H1 (cell line): Measurements from ENCODE around the gene MRPS34. TPM values are rescaled to one million over a fixed set of nuclear protein-coding genes. Genes with fewer than 3 reads are reported as not detected.

Experiments
- CTCF ChIA-PET: fragments of 300-600 bp; sonication (Branson Sonifier 250); formaldehyde crosslinking; loops from one replicate; lab custom pipeline; 2021; ENCODE audit not compliant: partially characterized antibody; lab: Charles Lee
- POLR2A ChIA-PET: fragments of 300-600 bp; sonication (Branson Sonifier 250); formaldehyde crosslinking; loops from one replicate; lab custom pipeline; 2021; ENCODE audit warnings: inconsistent platforms; ENCODE audit not compliant: partially characterized antibody; lab: Charles Lee
- DNase-seq, 2 experiments: peaks; one replicate each; pipeline versions ENCODE4 v3.0.0 to v3.0.0-alpha.2; 2010 to 2022; ENCODE audit warnings: low spot score in 2 of 2, low read depth in 1 of 2, mixed read lengths in 1 of 2
- FAIRE-seq: peaks from 2 replicates; lab custom pipeline; 2011; peaks lifted over from hg19 to GRCh38; lab: Jason Lieb, UNC
- H2AFZ ChIP-seq: 2 replicates; pipeline ENCODE4 v1.8.1; 2012; ENCODE audit warnings: low read length, inconsistent platforms
- H2AK5ac ChIP-seq: 2 replicates; pipeline ENCODE4 v1.6.1; 2013; ENCODE audit warnings: low read depth, low read length
- H2BK120ac ChIP-seq: replicated peaks from 2 replicates; pipeline ENCODE3; 2013; ENCODE audit warnings: low read depth, low read length, inconsistent platforms
- H2BK12ac ChIP-seq: 2 replicates; pipeline ENCODE4 v1.6.1; 2013; ENCODE audit warnings: low read depth, low read length
- H2BK15ac ChIP-seq: 2 replicates; pipeline ENCODE4 v1.6.1; 2013; ENCODE audit warnings: low read length
- H2BK20ac ChIP-seq: 2 replicates; pipeline ENCODE4 v1.6.1; 2013; ENCODE audit warnings: low read length
- H2BK5ac ChIP-seq: 2 replicates; pipeline ENCODE4 v1.6.1; 2013; ENCODE audit warnings: low read depth, low read length
- H3K14ac ChIP-seq: 2 replicates; pipeline ENCODE4 v1.6.1; 2013; ENCODE audit warnings: inconsistent platforms; ENCODE audit not compliant: insufficient read length
- H3K18ac ChIP-seq: 2 replicates; pipeline ENCODE4 v1.6.1; 2013; ENCODE audit warnings: low read length; ENCODE audit errors: extremely low read depth
- H3K23ac ChIP-seq: 2 replicates; pipeline ENCODE4 v1.6.1; 2013; ENCODE audit warnings: inconsistent platforms; ENCODE audit not compliant: insufficient read length
- H3K23me2 ChIP-seq: 2 replicates; pipeline ENCODE4 v1.6.1; 2013; ENCODE audit warnings: low read depth, low read length
- H3K27ac ChIP-seq: 2 replicates; pipeline ENCODE4 v1.6.1; 2011; ENCODE audit warnings: low read depth, low read length, inconsistent platforms
- H3K27me3 ChIP-seq, 4 experiments: replicated peaks in 1 of 4; 1 replicate in 1 of 4; 2 replicates in 3 of 4; pipeline versions ENCODE4 v1.6.1 to v1.8.1; 2011 to 2013; ENCODE audit warnings: low read length in 3 of 4, mild to moderate bottlenecking in 3 of 4, inconsistent platforms in 2 of 4, mixed read lengths in 2 of 4, moderate library complexity in 1 of 4; ENCODE audit not compliant: control insufficient read depth in 3 of 4, insufficient read depth in 3 of 4; ENCODE audit errors: extremely low read depth in 1 of 4
- H3K36me3 ChIP-seq, 4 experiments: 2 replicates each; pipeline versions ENCODE4 v1.6.1 to v1.8.1; 2011 to 2013; ENCODE audit warnings: mild to moderate bottlenecking in 4 of 4, low read length in 3 of 4, moderate library complexity in 2 of 4, control low read depth in 1 of 4, inconsistent platforms in 1 of 4; ENCODE audit not compliant: insufficient read depth in 4 of 4, control insufficient read depth in 2 of 4
- H3K4ac ChIP-seq: replicated peaks from 2 replicates; pipeline ENCODE3; 2013; ENCODE audit warnings: low read length, low read depth, mixed read lengths, inconsistent platforms; ENCODE audit not compliant: insufficient read length
- H3K4me1 ChIP-seq, 4 experiments: replicated peaks in 1 of 4; 1 replicate in 1 of 4; 2 replicates in 3 of 4; pipeline versions ENCODE4 v1.6.1 to v1.8.1; 2011 to 2013; ENCODE audit warnings: low read length in 3 of 4, inconsistent platforms in 2 of 4, mixed read lengths in 1 of 4; ENCODE audit not compliant: insufficient read depth in 4 of 4, control insufficient read depth in 3 of 4
- H3K4me2 ChIP-seq, 2 experiments: 2 replicates each; pipeline versions ENCODE4 v1.6.1 to v1.8.1; 2011 to 2013; ENCODE audit warnings: low read depth in 2 of 2, low read length in 2 of 2, control low read depth in 1 of 2, inconsistent platforms in 1 of 2, mild to moderate bottlenecking in 1 of 2; ENCODE audit not compliant: insufficient read depth in 1 of 2
- H3K4me3 ChIP-seq, 4 experiments: fragments of 200-600, 300-600 bp in 1 of 4; sonication (generic), shearing (Covaris generic), sonication (Bioruptor Twin) in 1 of 4; 2 replicates each; pipeline versions ENCODE4 v1.5.1 to v1.8.1; 2011 to 2016; ENCODE audit warnings: low read length in 4 of 4, low read depth in 3 of 4, control low read depth in 2 of 4, inconsistent platforms in 2 of 4, mild to moderate bottlenecking in 2 of 4, mixed read lengths in 1 of 4, moderate library complexity in 1 of 4; ENCODE audit not compliant: insufficient read depth in 2 of 4; ENCODE audit errors: extremely low read depth in 1 of 4
- H3K56ac ChIP-seq: replicated peaks from 2 replicates; pipeline ENCODE3; 2013; ENCODE audit warnings: low read depth, mild to moderate bottlenecking, mixed read lengths, low read length, inconsistent platforms; ENCODE audit not compliant: insufficient read length
- H3K79me1 ChIP-seq: 2 replicates; pipeline ENCODE4 v1.6.1; 2013; ENCODE audit warnings: low read depth, low read length, control low read depth
- H3K79me2 ChIP-seq, 2 experiments: 2 replicates each; pipeline versions ENCODE4 v1.6.1 to v1.8.1; 2012 to 2013; ENCODE audit warnings: low read length in 2 of 2, mild to moderate bottlenecking in 2 of 2, inconsistent platforms in 1 of 2; ENCODE audit not compliant: insufficient read depth in 2 of 2, control insufficient read depth in 1 of 2
- H3K9ac ChIP-seq, 4 experiments: replicated peaks in 1 of 4; 1 replicate in 1 of 4; 2 replicates in 3 of 4; pipeline versions ENCODE4 v1.6.1 to v1.8.1; 2011 to 2013; ENCODE audit warnings: low read depth in 3 of 4, low read length in 3 of 4, control low read depth in 2 of 4, mild to moderate bottlenecking in 2 of 4, moderate library complexity in 2 of 4, inconsistent platforms in 1 of 4; ENCODE audit errors: extremely low read depth in 1 of 4
- H3K9me3 ChIP-seq, 2 experiments: 2 replicates each; pipeline versions ENCODE4 v1.6.1 to v1.8.1; 2012 to 2013; ENCODE audit warnings: mild to moderate bottlenecking in 2 of 2, moderate library complexity in 2 of 2, control low read depth in 1 of 2, inconsistent platforms in 1 of 2, low read depth in 1 of 2, low read length in 1 of 2, mixed read lengths in 1 of 2; ENCODE audit not compliant: insufficient read depth in 2 of 2
- H4K20me1 ChIP-seq, 2 experiments: replicated peaks in 1 of 2; 2 replicates each; pipeline versions ENCODE3 to v1.8.1; 2011 to 2013; ENCODE audit warnings: inconsistent platforms in 2 of 2, low read length in 2 of 2, mild to moderate bottlenecking in 1 of 2; ENCODE audit not compliant: insufficient read depth in 2 of 2, control insufficient read depth in 1 of 2
- H4K5ac ChIP-seq: 2 replicates; pipeline ENCODE4 v1.6.1; 2013; ENCODE audit warnings: low read length, low read depth, mixed read lengths, inconsistent platforms; ENCODE audit not compliant: insufficient read length
- H4K8ac ChIP-seq: 2 replicates; pipeline ENCODE4 v1.8.0; 2013; ENCODE audit warnings: mild to moderate bottlenecking, moderate library complexity, low read length, inconsistent platforms; ENCODE audit not compliant: insufficient read depth; ENCODE audit errors: extremely low read depth
- H4K91ac ChIP-seq: replicated peaks from 2 replicates; pipeline ENCODE3; 2013; ENCODE audit warnings: low read length, mixed read lengths, inconsistent platforms; ENCODE audit not compliant: insufficient read length
- CHD1 ChIP-seq: IDR thresholded peaks from 2 replicates; pipeline ENCODE4 v1.6.1; 2012; ENCODE audit warnings: low read depth, low read length, improper control_type of control experiment
- JUND ChIP-seq: IDR thresholded peaks from 2 replicates; pipeline ENCODE4 v1.6.1; 2011; ENCODE audit warnings: mild to moderate bottlenecking, improper control_type of control experiment, low read length
- RAD21 ChIP-seq, 2 experiments: IDR thresholded peaks in 1 of 2; conservative IDR thresholded peaks in 1 of 2; 2 replicates each; pipeline ENCODE4 v1.6.1; 2011; ENCODE audit warnings: low read depth in 2 of 2, low read length in 2 of 2, improper control_type of control experiment in 1 of 2, inconsistent platforms in 1 of 2, mild to moderate bottlenecking in 1 of 2, moderate library complexity in 1 of 2
- TBP ChIP-seq: IDR thresholded peaks from 2 replicates; pipeline ENCODE4 v1.6.1; 2011; ENCODE audit warnings: low read depth, low read length, improper control_type of control experiment
- WGBS, 2 experiments: shearing (Covaris generic) in 1 of 2; methylation state at CpG; one replicate each; pipeline versions ENCODE4 v1.1.6 to v1.1.7; 2013 to 2015; ENCODE audit warnings: low lambda C conversion rate in 2 of 2, mixed read lengths in 2 of 2, inconsistent platforms in 1 of 2, low coverage in 1 of 2, missing lambda C conversion rate in 1 of 2; ENCODE audit not compliant: insufficient replicate concordance in 2 of 2, insufficient coverage in 1 of 2, insufficient read length in 1 of 2; ENCODE audit errors: extremely low coverage in 1 of 2, missing lambda C conversion rate in 1 of 2; 5-methylcytosine and 5-hydroxymethylcytosine counted together
- polyA plus RNA-seq, 7 experiments: library from polyadenylated mRNA; depleted of rRNA in 3 of 7; stranded (reverse) in 5 of 7; unstranded in 2 of 7; fragments of >200 nt in 5 of 7; fragments of 200-250 nt in 2 of 7; gene quantifications; 1 replicate in 5 of 7; 2 replicates in 1 of 7; 4 replicates in 1 of 7; pipeline versions ENCODE4 v1.2.1 to v1.2.3, GENCODE V29; 2011 to 2013; ENCODE audit warnings: missing spikeins in 2 of 7, mixed read lengths in 2 of 7
- total RNA-seq: library from RNA; stranded (reverse); fragmentation: NEBNext Ultra II Directional; extraction: Animal tissue kit (Norgen Biotek cat#: 25700); gene quantifications from 2 replicates; pipeline ENCODE4 v1.2.1, GENCODE V29; 2021
- TF ChIP-seq, protein P1 (sequence below): IDR thresholded peaks from 2 replicates; pipeline ENCODE4 v1.6.1; 2012; ENCODE audit warnings: low read length, inconsistent platforms

MRPS34 gene
- total and polyA plus RNA-seq, 2 of the 8 experiments (the other 6 are each of a cell fraction or from before 2014, with no cell fraction given), result 168 to 252 TPM

DNA sequence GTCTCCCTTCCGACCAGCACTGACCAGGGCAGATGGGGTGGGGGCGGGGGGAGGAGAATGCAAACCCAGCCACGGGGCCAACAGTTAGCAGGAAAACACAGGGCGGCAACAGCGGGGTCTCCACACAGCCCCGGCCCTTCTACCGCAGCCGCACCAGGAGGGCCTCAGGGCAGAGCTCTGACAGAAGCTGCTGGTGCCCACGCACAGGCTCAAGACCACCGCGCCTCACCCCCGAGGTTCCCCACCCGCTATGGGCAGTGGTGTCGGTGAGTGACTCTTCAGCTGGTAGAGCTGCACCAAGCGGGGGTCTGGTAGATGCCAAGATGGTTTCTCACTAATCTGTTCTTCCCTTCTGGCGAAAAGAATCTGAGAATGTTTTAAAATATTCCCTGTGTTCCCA, 37.6 kb upstream of the MRPS34 start:
- no peak overlapping the region for H2BK15ac ChIP-seq
- DNase-seq, result no peak
- no peak overlapping the region for H3K14ac ChIP-seq
- H4K8ac ChIP-seq, result peak overlapping the region; percentile 9; the same call in 1 of the 2 replicates
- H2BK12ac ChIP-seq, result no peak overlapping the region
- 93% methylated on average over 12 of the region's 16 CpGs; no CpG with 5 or more reads in 1 of the 2 experiments for WGBS, 2 experiments
- H2AFZ ChIP-seq, result no peak overlapping the region
- H3K9me3 ChIP-seq, result peaks cover 1 to 3% of the 10 kb centered on the region in 2 experiments; a peak in 1 of 4 replicates
- no peaks in the 10 kb centered on the region for H3K23me2 ChIP-seq
- no peak overlapping the region for H2BK5ac ChIP-seq
- H3K23ac ChIP-seq, result no peak overlapping the region
- ChIA-PET POLR2A (interaction anchor here (1.4 kb wide), 1 partner anchor 150 kb away, joined by 4 read pairs; no protein-coding TSS in a partner anchor), CTCF (interaction anchor here (1.0 to 2.0 kb wide), 7 partner anchors 9 to 77 kb away, joined by 3 to 7 read pairs (median 5); partner anchors contain the start of genes IGFALS, NUBP2 and SPSB3)
- H2BK120ac ChIP-seq, result no peak overlapping the region
- H2BK20ac ChIP-seq, result no peak overlapping the region
- H3K79me1 ChIP-seq, result no peaks in the 10 kb centered on the region
- H3K4me1 ChIP-seq, result no peaks in the 10 kb centered on the region; a peak in 2 of 7 replicates
- no peak overlapping the region for H3K9ac ChIP-seq
- no peaks in the 10 kb centered on the region for H3K27me3 ChIP-seq
- H2AK5ac ChIP-seq, result no peak overlapping the region
- H3K4me2 ChIP-seq, result no peak overlapping the region
- H4K20me1 ChIP-seq, result peaks cover 0 to 2% of the 10 kb centered on the region in 2 experiments
- H3K18ac ChIP-seq, result no peak overlapping the region
- FAIRE-seq, result no peak
- no peak overlapping the region for H4K91ac ChIP-seq
- no peak overlapping the region for H3K56ac ChIP-seq
- no peak overlapping the region for H3K27ac ChIP-seq
- H3K79me2 ChIP-seq, result no peaks in the 10 kb centered on the region
- H3K36me3 ChIP-seq, result peaks cover 0 to 2% (median 0%) of the 10 kb centered on the region in 4 experiments; a peak in 1 of 8 replicates
- no peak overlapping the region for H4K5ac ChIP-seq
- no peak overlapping the region for H3K4me3 ChIP-seq
- no peak overlapping the region for H3K4ac ChIP-seq
- TF ChIP-seq RAD21 (IDR thresholded peaks at IDR 0.05 in 1 of 2, conservative IDR thresholded peaks at IDR 0.05 in 1 of 2; ENCODE audit: low read depth in 2 of 2, low read length in 2 of 2) (no peak), JUND (no peak), TBP (no peak), CHD1 (no peak)
- TF ChIP-seq, protein P1, sequence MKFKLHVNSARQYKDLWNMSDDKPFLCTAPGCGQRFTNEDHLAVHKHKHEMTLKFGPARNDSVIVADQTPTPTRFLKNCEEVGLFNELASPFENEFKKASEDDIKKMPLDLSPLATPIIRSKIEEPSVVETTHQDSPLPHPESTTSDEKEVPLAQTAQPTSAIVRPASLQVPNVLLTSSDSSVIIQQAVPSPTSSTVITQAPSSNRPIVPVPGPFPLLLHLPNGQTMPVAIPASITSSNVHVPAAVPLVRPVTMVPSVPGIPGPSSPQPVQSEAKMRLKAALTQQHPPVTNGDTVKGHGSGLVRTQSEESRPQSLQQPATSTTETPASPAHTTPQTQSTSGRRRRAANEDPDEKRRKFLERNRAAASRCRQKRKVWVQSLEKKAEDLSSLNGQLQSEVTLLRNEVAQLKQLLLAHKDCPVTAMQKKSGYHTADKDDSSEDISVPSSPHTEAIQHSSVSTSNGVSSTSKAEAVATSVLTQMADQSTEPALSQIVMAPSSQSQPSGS, result no peak
- TF ChIP-seq, all 59 proteins: peak for 0
